Liver (tissue), 9 donors: Measurements from ENCODE around the gene CABCOCO1. TPM values are rescaled to one million over a fixed set of nuclear protein-coding genes. Genes with fewer than 3 reads are reported as not detected.

Experiments used
- DNase-seq: peaks from one replicate; pipeline ENCODE4 v3.0.0-alpha.2; 2017; ENCODE audit warnings: low spot score
- H3K27ac ChIP-seq, 2 donors: one replicate each; pipeline ENCODE4 v1.7.0; 2013; ENCODE audit warnings: inconsistent platforms in 2 of 2, low read length in 2 of 2, control low read depth in 1 of 2, low read depth in 1 of 2, mild to moderate bottlenecking in 1 of 2
- H3K27me3 ChIP-seq, 4 donors: one replicate each; pipeline versions ENCODE4 v1.6.1 to v1.7.0; 2013; ENCODE audit warnings: low read length in 3 of 4, inconsistent platforms in 1 of 4, mild to moderate bottlenecking in 1 of 4, moderate library complexity in 1 of 4; ENCODE audit not compliant: control insufficient read depth in 4 of 4, insufficient read depth in 4 of 4
- H3K36me3 ChIP-seq, 4 donors: one replicate each; pipeline versions ENCODE4 v1.6.1 to v1.7.0; 2013; ENCODE audit warnings: low read length in 3 of 4, mild to moderate bottlenecking in 3 of 4, low read depth in 1 of 4, moderate library complexity in 1 of 4; ENCODE audit not compliant: control insufficient read depth in 4 of 4, insufficient read depth in 3 of 4
- H3K4me1 ChIP-seq, 4 donors: one replicate each; pipeline versions ENCODE4 v1.6.1 to v1.7.0; 2013; ENCODE audit warnings: low read length in 3 of 4, mild to moderate bottlenecking in 3 of 4, moderate library complexity in 1 of 4; ENCODE audit not compliant: control insufficient read depth in 4 of 4, insufficient read depth in 4 of 4
- H3K4me3 ChIP-seq, 3 donors: one replicate each; pipeline versions ENCODE4 v1.6.1 to v1.7.0; 2013; ENCODE audit warnings: low read length in 3 of 3, control low read depth in 1 of 3, low read depth in 1 of 3, mild to moderate bottlenecking in 1 of 3
- H3K9ac ChIP-seq, 2 donors: one replicate each; pipeline ENCODE4 v1.7.0; 2013; ENCODE audit warnings: low read length in 2 of 2, mild to moderate bottlenecking in 2 of 2, moderate library complexity in 2 of 2, control low read depth in 1 of 2, low read depth in 1 of 2
- H3K9me3 ChIP-seq, 4 donors: one replicate each; pipeline versions ENCODE4 v1.6.1 to v1.7.0; 2013; ENCODE audit warnings: low read length in 3 of 4; ENCODE audit not compliant: control insufficient read depth in 4 of 4
- EGR1 ChIP-seq, 2 donors: IDR thresholded peaks; 2 replicates each; pipeline ENCODE4 v1.6.1; 2016 to 2018; ENCODE audit warnings: antibody characterized with exemption in 2 of 2, low read depth in 2 of 2
- FOXA1 ChIP-seq: IDR thresholded peaks from 2 replicates; pipeline ENCODE4 v1.6.1; 2016; ENCODE audit warnings: antibody characterized with exemption
- FOXA2 ChIP-seq: IDR thresholded peaks from 2 replicates; pipeline ENCODE4 v1.6.1; 2016; ENCODE audit warnings: antibody characterized with exemption
- GABPA ChIP-seq, 2 donors: IDR thresholded peaks in 1 of 2; conservative IDR thresholded peaks in 1 of 2; 2 replicates each; pipeline ENCODE4 v1.6.1; 2016; ENCODE audit warnings: antibody characterized with exemption in 2 of 2, mild to moderate bottlenecking in 1 of 2, moderate library complexity in 1 of 2
- HNF4A ChIP-seq, 2 donors: conservative IDR thresholded peaks; 2 replicates each; pipeline ENCODE4 v1.6.1; 2016; ENCODE audit warnings: antibody characterized with exemption in 2 of 2, mild to moderate bottlenecking in 2 of 2
- JUND ChIP-seq, 2 donors: IDR thresholded peaks; 2 replicates each; pipeline ENCODE4 v1.6.1; 2016; ENCODE audit warnings: antibody characterized with exemption in 2 of 2
- NR2F2 ChIP-seq: IDR thresholded peaks from 2 replicates; pipeline ENCODE4 v1.6.1; 2016; ENCODE audit warnings: antibody characterized with exemption
- RAD21 ChIP-seq, 2 donors: IDR thresholded peaks; 2 replicates each; pipeline ENCODE4 v1.6.1; 2016; ENCODE audit warnings: antibody characterized with exemption in 2 of 2, mild to moderate bottlenecking in 2 of 2
- REST ChIP-seq: IDR thresholded peaks from 2 replicates; pipeline ENCODE4 v1.6.1; 2016; ENCODE audit warnings: antibody characterized with exemption, mild to moderate bottlenecking
- RXRA ChIP-seq, 2 donors: IDR thresholded peaks; 2 replicates each; pipeline ENCODE4 v1.6.1; 2017 to 2018; ENCODE audit warnings: antibody characterized with exemption in 2 of 2, mild to moderate bottlenecking in 1 of 2
- SP1 ChIP-seq: IDR thresholded peaks from 2 replicates; pipeline ENCODE4 v1.6.1; 2018; ENCODE audit warnings: antibody characterized with exemption, mild to moderate bottlenecking
- YY1 ChIP-seq: IDR thresholded peaks from 2 replicates; pipeline ENCODE4 v1.6.1; 2016; ENCODE audit warnings: antibody characterized with exemption, mild to moderate bottlenecking
- ZBTB33 ChIP-seq: IDR thresholded peaks from 2 replicates; pipeline ENCODE4 v1.6.1; 2016; ENCODE audit warnings: antibody characterized with exemption
- WGBS: extraction: QIAGEN DNeasy Blood & Tissue Kit; methylation state at CpG from one replicate; pipeline ENCODE4 v1.1.7; 2013; 5-methylcytosine and 5-hydroxymethylcytosine counted together
- polyA plus RNA-seq, 2 donors: library from polyadenylated mRNA; stranded (reverse) in 1 of 2; unstranded in 1 of 2; fragments of 200-250 nt in 1 of 2; fragments of >200 nt in 1 of 2; fragmentation: Nextera tagmentation in 1 of 2; extraction: Ambion mirVana in 1 of 2; gene quantifications; one replicate each; pipeline versions ENCODE4 v1.2.1 to v1.2.3, GENCODE V29; 2013 to 2015
- total RNA-seq, 2 donors: library from RNA; depleted of rRNA; stranded (reverse); fragments of >200 nt; gene quantifications; one replicate each; pipeline ENCODE4 v1.2.3, GENCODE V29; 2014
- TF ChIP-seq, protein P1 (sequence below): fragments of 150-350 bp; IDR thresholded peaks from 2 replicates; pipeline ENCODE4 v1.5.1; 2017; ENCODE audit warnings: improper control_type of control experiment, low read depth, low read length; ENCODE audit not compliant: missing input control
- TF ChIP-seq, protein P2 (sequence below): IDR thresholded peaks from 2 replicates; pipeline ENCODE4 v1.6.1; 2016; ENCODE audit warnings: antibody characterized with exemption
- donor health status: healthy.
- donor health status: healthy.
- donor health status: healthy.
- donor health status: healthy.
- donor health status: healthy.

The CABCOCO1 gene
- total and polyA plus RNA-seq, 4 donors = 0.09 to 0.20 TPM; not detected in 2

DNA sequence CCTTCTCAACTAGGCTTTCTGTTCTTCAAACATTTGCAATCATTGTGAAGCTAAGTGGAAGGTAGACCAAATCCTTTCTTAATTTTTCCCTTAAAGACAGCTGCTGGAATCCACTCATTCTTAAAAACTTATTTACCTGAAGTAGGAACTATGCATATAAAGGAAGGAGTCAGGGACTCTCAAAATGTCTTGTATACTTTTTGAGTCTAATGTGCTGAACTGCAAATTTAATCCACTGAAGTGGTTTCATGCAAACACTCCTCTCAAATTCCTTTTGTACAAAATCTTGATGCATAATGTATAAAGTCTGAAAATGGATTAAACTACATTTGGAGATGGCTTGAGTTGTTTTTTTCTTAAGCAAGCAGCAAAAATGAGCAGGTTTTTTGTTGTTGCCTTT lies 118.0 kb downstream of the CABCOCO1 start:
- no peaks in the 10 kb centered on the region for H3K4me1 ChIP-seq
- TF ChIP-seq FOXA1 (no peak), ZBTB33 (no peak), GABPA (IDR thresholded peaks at IDR 0.05 in 1 of 2, conservative IDR thresholded peaks at IDR 0.05 in 1 of 2) (no peak), SP1 (no peak), NR2F2 (no peak), RAD21 (IDR thresholded peaks at IDR 0.05) (no peak), JUND (IDR thresholded peaks at IDR 0.05) (no peak), HNF4A (conservative IDR thresholded peaks at IDR 0.05) (no peak)
- TF ChIP-seq, protein P1, sequence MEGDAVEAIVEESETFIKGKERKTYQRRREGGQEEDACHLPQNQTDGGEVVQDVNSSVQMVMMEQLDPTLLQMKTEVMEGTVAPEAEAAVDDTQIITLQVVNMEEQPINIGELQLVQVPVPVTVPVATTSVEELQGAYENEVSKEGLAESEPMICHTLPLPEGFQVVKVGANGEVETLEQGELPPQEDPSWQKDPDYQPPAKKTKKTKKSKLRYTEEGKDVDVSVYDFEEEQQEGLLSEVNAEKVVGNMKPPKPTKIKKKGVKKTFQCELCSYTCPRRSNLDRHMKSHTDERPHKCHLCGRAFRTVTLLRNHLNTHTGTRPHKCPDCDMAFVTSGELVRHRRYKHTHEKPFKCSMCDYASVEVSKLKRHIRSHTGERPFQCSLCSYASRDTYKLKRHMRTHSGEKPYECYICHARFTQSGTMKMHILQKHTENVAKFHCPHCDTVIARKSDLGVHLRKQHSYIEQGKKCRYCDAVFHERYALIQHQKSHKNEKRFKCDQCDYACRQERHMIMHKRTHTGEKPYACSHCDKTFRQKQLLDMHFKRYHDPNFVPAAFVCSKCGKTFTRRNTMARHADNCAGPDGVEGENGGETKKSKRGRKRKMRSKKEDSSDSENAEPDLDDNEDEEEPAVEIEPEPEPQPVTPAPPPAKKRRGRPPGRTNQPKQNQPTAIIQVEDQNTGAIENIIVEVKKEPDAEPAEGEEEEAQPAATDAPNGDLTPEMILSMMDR = no peak
- TF ChIP-seq, protein P2, sequence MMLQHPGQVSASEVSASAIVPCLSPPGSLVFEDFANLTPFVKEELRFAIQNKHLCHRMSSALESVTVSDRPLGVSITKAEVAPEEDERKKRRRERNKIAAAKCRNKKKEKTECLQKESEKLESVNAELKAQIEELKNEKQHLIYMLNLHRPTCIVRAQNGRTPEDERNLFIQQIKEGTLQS = no peak
- no peaks in the 10 kb centered on the region for H3K27me3 ChIP-seq
- no peak overlapping the region for H3K9ac ChIP-seq
- no peak overlapping the region for H3K27ac ChIP-seq
- H3K4me3 ChIP-seq = no peak overlapping the region
- H3K9me3 ChIP-seq = no peaks in the 10 kb centered on the region
- no peak for DNase-seq
- no peaks in the 10 kb centered on the region for H3K36me3 ChIP-seq

GRCh38 chr10:61781969-61782403 lies 119.3 kb downstream of the CABCOCO1 start:
- no peak overlapping the region for H3K4me3 ChIP-seq
- TF ChIP-seq SP1 (no peak), HNF4A (conservative IDR thresholded peaks at IDR 0.05) (no peak), EGR1 (IDR thresholded peaks at IDR 0.05; ENCODE audit: low read depth in 2 of 2) (no peak), RAD21 (IDR thresholded peaks at IDR 0.05) (no peak), GABPA (IDR thresholded peaks at IDR 0.05 in 1 of 2, conservative IDR thresholded peaks at IDR 0.05 in 1 of 2) (no peak)
- H3K27ac ChIP-seq = no peak overlapping the region
- no peak overlapping the region for H3K9ac ChIP-seq
- no peaks in the 10 kb centered on the region for H3K27me3 ChIP-seq
- no peaks in the 10 kb centered on the region for H3K36me3 ChIP-seq
- DNase-seq = no peak
- no peaks in the 10 kb centered on the region for H3K4me1 ChIP-seq
- no peaks in the 10 kb centered on the region for H3K9me3 ChIP-seq

DNA sequence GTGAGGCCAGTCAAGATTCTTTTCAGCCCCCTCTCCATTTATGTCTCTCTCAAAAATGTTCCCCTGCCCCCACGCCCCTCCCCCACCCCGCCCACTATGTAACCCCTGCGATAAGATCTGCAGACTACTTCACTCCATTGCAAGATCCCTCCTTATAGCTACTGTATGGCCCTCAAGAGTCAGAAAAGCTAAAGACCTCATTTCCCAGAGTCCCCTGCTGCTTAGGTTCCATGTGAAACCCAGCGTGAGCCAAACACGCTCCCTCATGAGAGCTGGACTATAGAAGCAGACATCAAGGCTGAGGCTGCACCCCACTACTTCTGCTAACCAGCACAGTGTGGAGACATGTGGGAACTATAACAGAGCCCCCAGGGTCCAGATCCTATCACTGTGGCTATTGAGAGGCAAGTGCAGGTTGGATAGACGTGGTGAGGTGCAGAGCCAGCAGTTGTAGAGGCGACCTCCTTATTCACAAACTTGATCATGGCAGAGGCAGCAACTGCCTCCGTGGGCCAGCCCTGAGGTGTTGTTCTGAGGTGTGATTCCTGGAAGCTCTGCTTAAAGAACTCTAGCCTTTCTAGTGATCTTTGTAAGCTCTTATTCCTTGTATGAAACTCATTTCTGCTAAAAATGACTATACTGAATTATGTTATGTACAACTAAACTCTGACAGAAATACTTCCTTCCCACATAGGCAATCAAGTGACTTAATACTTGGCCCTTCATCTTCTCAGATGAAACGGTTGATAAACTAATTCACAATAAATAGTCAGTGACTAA lies 121.8 kb downstream of the CABCOCO1 start:
- no peak overlapping the region for H3K9ac ChIP-seq
- DNase-seq = no peak
- H3K27me3 ChIP-seq = no peaks in the 10 kb centered on the region
- H3K9me3 ChIP-seq = no peaks in the 10 kb centered on the region
- no peaks in the 10 kb centered on the region for H3K36me3 ChIP-seq
- 81% methylated on average over 9 of the region's 9 CpGs for WGBS
- no peak overlapping the region for H3K27ac ChIP-seq
- no peaks in the 10 kb centered on the region for H3K4me1 ChIP-seq
- no peak overlapping the region for H3K4me3 ChIP-seq
- no peak for TF ChIP-seq YY1
- TF ChIP-seq, protein P2 = no peak
- TF ChIP-seq ZBTB33 = no peak
- TF ChIP-seq RAD21 (IDR thresholded peaks at IDR 0.05) = no peak
- TF ChIP-seq RXRA (IDR thresholded peaks at IDR 0.05) = no peak
- TF ChIP-seq HNF4A (conservative IDR thresholded peaks at IDR 0.05) = no peak
- TF ChIP-seq REST = no peak
- TF ChIP-seq FOXA1 = no peak
- no peak for TF ChIP-seq FOXA2
- TF ChIP-seq GABPA (IDR thresholded peaks at IDR 0.05 in 1 of 2, conservative IDR thresholded peaks at IDR 0.05 in 1 of 2) = no peak
